Hepatocyte (in vitro differentiated cells): ENCODE data around the gene MYH2.

Experiments
- EZH2 ChIP-seq: fragments of 200-600 bp; sonication (generic); IDR thresholded peaks from 2 replicates; pipeline ENCODE4 v1.6.1; 2016; ENCODE audit warnings: antibody characterized with exemption, mild to moderate bottlenecking, borderline replicate concordance
- EZH2phosphoT487 ChIP-seq: fragments of 200-600 bp; sonication (generic); IDR thresholded peaks from one replicate; pipeline ENCODE4 v1.6.1; 2018; ENCODE audit warnings: antibody characterized with exemption, mild to moderate bottlenecking, low read depth, moderate library complexity; ENCODE audit not compliant: unreplicated experiment, severe bottlenecking
- TF ChIP-seq, protein P1 (sequence below): fragments of 200-600 bp; sonication (generic); IDR thresholded peaks from 2 replicates; pipeline ENCODE4 v1.5.1; 2016; ENCODE audit warnings: antibody characterized with exemption, mild to moderate bottlenecking; ENCODE audit not compliant: poor library complexity

DNA sequence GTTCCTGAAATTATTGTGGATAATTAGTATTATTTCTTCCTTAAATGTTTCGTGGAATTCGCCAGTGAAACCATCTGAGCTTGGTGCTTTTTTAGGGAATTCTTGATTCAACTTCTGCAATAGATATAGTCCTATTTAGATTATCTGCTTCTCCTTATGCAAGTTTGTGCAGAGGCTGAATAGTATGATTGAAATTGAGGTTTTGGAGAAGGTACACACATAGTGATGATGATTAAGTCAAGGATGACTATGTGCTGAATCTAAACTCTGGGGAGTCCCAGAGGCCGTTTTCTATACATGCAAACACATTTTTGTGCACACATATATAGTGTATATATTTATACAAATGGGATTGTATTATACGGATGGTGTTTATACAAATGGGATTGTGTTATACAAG is 74.9 kb downstream of the MYH2 start:
- TF ChIP-seq, protein P1, sequence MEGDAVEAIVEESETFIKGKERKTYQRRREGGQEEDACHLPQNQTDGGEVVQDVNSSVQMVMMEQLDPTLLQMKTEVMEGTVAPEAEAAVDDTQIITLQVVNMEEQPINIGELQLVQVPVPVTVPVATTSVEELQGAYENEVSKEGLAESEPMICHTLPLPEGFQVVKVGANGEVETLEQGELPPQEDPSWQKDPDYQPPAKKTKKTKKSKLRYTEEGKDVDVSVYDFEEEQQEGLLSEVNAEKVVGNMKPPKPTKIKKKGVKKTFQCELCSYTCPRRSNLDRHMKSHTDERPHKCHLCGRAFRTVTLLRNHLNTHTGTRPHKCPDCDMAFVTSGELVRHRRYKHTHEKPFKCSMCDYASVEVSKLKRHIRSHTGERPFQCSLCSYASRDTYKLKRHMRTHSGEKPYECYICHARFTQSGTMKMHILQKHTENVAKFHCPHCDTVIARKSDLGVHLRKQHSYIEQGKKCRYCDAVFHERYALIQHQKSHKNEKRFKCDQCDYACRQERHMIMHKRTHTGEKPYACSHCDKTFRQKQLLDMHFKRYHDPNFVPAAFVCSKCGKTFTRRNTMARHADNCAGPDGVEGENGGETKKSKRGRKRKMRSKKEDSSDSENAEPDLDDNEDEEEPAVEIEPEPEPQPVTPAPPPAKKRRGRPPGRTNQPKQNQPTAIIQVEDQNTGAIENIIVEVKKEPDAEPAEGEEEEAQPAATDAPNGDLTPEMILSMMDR: no peak
- TF ChIP-seq EZH2 (no peak), EZH2phosphoT487 (no peak)
